Activated CD4-positive, alpha-beta T cell treated with anti-CD3 and anti-CD28 coated beads, Interleukin-2, amount 50 U/mL, for 4 hours (primary cell): ENCODE results near the gene RGS7.
"Not testable (repeated sequence)": the region's sequence is repeated elsewhere in the genome, so short reads cannot be mapped to it uniquely, and the experiment has no call there.

Experiments used
- DNase-seq, 2 experiments: peaks; one replicate each; pipeline ENCODE4 v3.0.0-alpha.2; 2020

Gene RGS7

DNA sequence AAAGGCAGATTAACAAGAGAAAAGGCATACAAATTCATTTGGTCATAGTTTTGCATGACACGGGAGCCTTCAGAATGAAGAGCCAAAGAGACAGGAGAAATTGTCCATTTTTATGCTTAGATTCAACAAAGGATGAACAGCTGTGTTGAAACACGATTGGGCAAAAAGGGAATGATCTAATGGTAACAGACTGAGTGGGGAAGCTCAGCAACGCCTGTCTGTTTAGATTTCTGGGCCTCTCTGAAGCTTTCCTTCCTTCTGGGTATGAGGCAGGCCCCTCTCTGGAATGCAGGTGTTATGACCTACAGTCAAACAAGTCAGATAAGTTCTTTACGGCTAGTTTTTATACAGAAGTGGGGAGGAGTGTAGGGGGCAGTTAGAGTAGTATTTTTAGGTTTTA is 154.6 kb downstream of the RGS7 start:
- no peak for DNase-seq

DNA sequence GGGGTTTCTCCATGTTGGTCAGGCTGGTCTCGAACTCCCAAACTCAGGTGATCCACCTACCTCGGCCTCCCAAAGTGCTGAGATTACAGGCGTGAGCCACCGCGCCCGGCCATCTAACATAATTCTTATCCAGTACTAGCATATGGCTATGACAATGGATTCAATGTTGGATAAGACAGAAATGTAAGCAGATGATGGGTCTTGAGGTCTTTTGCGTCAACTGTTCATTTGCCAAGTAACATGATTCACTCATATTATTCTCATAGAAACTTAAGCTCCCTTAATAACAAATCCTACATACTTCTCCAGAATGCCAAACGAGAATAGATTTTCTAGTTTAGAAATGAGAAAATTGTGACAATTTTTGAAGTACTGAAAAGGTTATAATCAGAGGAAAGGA is 170.3 kb downstream of the RGS7 start:
- DNase-seq = no peak

DNA sequence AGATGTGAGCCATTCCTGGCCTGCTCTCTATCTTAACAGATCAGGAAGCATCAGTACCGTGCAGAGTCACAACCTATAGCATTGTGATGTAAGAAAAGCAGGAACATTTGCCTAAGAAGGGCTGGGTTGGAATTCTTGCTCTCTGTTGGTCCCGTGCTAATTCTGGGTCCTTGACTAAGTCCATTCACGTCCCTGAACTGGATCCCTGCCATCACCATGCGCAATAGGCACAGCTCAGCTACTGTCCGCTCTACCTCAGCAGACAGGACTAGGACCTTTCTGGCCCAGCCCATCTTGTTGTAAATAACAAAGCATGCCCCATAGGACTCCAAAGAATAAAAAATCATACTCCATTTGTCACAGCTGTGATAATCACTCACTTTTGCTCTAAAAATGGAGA is 175.0 kb downstream of the RGS7 start:
- no peak for DNase-seq

DNA sequence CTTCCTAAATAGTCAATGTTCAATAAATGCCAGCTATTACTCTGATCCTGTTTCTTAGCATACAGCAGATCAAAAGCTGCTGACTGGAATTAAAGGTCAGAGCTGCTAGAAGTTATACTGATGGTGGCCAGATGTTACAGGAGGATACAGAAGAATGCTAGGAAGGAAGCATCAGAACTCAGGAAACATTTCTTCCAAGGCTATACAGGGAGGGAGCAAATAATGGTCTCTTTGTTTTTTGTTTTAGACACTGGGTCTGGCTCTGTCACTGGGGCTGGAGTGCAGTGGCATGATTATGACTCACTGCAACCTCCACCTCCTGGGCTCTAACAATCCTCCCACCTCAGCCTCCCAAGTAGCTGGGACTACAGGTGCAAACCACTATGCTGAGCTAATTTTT is 175.5 kb downstream of the RGS7 start:
- no peak for DNase-seq

DNA sequence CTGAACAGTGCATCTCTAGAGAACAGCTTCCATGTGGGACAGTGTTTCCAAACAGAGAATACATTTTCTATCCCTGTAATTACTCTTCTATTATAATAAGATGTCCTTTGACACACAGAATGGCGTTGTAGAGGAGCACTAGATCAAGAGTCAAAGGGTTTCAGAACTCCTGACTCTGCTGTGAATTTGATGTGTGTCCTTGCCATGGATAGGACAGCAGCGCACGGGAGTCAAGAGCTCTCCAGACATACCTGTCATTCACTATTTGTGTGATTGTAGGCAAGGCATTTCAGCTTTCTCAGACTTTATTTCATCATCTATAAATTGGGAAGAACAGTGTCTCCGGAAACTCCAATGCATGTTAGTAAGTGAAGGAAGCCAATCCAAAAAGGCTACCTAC is 176.4 kb downstream of the RGS7 start:
- DNase-seq = no peak

DNA sequence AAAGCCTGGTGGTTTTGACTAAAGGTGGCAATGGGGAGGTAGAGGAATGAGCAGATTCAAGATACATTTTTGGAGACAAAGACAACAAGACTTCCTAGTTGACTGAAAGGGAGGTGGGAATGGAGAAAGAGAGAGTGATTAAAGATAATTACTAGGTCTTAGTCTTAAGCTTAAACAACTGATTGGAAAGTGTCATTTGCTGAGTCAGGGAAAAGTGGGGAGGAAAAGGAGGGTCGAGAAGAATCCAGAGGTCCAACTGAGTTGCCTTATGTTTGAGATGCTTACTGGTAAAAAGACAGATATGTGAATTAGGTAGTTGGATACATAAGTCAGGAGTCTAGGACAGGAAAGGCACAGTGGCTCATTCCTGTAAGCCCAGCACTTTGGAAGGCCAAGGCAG is 179.3 kb downstream of the RGS7 start:
- DNase-seq = no peak

DNA sequence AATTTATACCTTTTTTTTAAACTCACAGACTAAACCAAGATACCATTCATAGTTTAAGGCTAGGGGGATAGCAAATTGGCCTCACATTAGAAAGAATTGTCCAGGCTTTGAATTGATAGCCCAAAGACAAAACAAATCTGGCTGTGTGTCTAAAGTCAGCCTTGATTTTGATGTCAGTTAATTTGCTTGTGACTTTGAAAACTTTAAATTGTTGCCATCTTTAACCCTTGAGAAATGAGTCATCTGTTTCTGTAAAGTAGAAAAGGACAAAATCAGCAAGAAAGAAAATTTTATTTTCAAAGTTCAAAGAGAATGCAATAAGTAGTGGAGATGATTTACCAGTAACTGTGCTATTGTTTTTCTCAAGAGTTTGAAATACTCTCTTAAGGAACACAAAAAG is 184.5 kb downstream of the RGS7 start:
- DNase-seq = no peak

DNA sequence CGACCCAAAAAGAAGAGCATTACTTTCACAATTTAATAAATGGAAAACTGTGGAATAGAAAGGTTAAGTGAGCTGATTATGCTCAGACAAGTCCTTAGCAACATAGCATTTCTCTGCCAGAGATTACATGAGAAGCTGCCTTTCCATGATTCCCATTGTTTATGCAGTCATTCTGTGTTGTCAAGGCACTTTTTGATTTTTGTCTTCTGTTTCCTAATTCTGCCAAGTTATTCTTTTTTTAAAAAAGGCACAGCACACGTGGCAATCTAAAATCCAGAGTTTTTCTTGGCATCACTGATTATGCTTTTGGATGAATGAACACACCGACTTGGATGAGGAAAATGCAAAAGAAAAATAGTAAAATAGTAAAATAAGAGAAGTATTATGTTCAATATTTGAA is 185.0 kb downstream of the RGS7 start:
- no peak for DNase-seq

DNA sequence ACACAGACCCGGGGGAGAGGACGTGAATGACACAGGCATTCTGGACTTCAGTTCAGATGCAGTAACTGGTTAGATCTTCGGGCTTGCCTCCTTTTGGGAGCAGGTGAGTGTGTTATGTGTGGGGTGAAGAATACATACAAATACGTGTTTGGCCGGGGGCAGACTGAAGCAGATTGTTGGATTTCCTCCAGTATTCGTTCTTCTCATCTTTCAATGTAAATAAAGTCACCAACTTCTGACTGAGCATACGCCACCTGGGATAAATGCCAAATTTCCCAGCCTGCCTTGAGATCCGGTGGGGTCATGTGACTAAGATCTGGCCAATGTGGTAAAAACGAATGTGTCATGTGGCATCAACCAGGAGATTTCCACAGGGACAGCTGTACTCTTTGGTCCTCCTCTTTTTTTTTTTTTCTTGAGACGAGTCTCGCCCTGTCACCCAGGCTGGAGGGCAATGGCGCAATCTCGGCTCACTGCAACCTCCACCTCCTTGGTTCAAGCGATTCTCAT is 189.8 kb downstream of the RGS7 start:
- no peak for DNase-seq

DNA sequence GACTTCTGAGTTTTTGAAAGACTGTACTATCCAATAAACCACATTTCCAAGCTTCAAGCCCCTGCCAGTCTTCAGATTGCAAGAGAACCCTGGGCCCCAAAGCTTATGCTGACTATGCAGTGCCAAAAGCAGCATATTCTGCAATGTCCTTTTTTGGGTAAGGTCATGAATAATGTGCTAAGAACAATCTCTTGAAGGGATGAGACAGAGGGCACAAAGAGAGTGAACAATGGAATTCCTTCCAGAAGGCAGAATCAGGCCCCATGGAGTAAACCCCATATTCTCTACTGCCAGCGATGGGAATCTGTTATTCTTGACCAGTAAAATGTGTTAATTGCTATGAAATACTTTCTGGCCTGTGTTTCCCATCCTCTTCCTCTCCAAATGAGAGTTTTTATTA is 190.4 kb downstream of the RGS7 start:
- no peak for DNase-seq

DNA sequence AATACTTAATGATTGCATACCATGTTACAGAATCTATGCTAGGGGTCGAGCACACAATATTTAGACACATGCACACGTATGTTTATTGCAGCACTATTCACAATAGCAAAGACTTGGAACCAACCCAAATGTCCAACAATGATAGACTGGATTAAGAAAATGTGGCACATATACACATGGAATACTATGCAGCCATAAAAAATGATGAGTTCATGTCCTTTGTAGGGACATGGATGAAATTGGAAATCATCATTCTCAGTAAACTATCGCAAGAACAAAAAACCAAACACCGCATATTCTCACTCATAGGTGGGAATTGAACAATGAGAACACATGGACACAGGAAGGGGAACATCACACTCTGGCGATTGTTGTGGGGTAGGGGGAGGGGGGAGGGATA is 191.7 kb downstream of the RGS7 start:
- not testable (repeated sequence) for DNase-seq

DNA sequence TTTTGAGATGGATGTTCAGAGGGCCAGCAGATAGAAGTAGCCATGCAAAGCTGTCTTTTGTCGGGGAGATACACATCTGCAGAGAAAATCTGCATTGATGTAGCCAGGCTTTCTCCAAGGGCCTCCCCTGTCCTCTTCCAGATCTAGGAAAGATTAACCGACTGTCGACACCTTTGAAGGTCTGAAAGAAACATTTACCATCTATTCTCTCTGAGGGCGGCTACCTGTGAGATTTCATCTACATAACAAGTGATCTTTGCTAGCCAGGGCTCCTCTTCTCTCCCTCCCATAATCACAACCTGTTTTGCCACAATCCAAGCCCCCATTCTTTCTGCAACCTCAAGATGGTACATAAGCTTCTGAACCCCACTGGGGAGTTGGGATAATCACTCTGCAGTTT is 193.6 kb downstream of the RGS7 start:
- no peak for DNase-seq

DNA sequence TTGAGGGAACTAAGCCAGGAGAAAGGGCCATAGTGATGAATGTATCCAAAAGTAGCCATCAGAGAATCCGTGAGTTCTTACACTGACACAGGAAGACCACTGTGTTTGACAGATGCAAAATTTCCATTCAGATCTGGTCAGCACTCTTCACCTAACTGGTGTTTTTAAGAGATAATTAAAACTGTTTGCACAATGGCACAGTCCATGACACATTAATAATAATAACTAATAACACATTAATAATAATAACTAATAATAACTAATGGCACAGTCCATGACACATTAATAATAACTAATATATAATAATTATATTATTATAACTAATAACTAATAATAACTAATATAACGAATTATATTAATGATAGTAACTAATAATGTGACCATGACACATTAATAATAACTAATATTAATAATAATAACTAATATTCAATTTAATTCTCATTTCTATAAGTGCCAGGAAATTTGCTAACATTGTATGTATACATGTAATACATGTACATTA is 195.8 kb downstream of the RGS7 start:
- no peak for DNase-seq

DNA sequence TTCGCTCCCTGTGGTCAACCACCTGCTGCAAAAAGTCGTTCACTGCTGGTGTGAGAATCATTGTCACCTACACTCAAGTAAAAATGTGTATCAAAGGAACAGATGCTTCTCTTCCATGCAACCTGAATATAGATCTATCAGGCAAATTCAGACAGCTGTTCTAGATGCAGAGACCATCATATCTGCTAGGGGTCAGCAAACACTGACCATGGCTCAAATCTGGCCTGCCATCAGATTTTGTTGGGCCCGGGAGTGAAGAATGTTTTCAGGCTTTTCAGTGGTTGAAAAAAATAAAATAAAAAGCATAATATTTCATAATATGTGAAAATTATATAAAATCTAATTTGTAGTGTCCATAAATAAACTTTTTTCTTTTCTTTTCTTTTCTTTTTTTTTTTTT is 199.6 kb downstream of the RGS7 start:
- DNase-seq = no peak

DNA sequence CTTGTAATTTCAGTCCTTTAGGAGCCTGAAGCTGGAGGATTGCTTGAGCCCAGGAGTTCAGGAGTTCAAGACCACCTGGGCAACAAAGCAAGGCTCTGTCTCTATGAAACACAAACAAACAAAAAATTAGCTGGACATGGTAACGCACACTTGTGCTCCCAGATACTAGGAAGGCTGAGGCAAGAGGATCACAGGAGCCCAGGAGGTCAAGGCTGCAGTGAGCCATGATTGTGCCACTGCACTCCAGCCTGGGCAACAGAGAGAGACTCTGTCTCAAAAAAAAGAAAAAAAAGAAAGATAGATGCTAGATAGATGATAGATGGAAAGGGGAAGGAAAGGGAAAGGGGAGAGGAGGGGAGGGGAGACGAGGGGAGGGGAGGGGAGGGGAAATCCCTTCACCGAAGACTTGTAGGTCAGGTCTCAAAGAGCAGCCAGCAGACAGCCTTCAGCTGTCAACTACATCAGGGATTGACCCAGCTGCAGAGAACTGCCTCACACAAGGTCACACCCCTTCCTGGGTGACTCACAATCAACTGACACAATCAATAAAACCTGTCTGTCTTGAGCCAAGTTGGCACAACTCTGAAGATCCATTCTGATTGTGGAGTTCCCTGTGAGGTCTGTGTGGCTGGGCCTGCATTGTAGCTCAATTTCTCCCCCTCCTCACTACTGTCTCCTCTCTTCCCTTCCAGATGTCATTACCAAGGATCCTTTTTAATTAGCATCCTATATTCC is 200.6 kb downstream of the RGS7 start:
- DNase-seq = no peak

DNA sequence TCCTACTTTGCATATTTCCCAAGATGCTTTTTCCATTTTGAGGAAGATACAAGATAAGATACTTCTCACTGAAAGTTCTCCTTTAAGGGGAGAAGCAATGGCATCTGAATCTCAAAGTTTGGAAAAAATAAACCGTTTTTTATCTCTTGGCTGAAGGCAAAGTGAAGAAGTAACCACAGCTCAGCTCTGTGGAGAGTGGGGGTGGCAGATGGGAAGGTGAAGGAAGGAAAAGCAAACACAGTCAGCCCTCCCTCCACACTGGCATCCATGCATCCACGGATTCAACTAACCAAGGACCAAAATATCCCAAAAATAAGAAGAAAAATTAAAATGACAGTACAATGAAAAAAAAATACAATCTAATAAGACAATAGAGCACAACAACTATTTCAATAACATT is 211.1 kb downstream of the RGS7 start:
- DNase-seq = no peak

DNA sequence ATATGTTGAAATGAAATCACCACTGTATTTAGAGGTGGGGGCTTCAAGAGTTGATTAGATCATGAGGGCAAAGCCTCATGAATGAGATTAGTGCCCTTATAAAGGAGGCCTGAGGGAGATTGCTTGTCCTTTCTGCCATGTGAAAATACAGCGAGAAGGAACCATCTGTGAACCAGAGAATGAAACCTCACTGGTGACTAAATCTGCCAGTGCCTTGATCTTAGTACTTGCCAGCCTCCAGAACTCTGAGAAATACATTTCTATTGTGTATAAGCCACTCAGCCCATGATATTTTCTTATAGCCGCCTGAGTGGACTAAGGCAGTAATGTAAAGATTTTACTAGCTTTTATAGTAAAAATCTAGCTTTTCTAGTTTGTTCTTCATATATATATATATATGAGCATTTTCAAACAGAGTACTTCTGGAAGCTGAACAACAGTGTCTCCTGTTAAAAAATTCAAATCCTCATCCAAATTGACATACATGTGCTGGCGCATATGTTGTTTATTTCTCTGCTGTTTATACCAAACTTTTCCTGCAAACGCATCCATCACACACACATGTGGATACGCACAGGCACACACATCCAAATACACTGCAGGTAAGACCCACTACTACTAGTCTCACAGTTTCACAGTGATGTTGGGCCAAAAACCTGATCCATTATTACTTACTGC is 213.1 kb downstream of the RGS7 start:
- DNase-seq = no peak

DNA sequence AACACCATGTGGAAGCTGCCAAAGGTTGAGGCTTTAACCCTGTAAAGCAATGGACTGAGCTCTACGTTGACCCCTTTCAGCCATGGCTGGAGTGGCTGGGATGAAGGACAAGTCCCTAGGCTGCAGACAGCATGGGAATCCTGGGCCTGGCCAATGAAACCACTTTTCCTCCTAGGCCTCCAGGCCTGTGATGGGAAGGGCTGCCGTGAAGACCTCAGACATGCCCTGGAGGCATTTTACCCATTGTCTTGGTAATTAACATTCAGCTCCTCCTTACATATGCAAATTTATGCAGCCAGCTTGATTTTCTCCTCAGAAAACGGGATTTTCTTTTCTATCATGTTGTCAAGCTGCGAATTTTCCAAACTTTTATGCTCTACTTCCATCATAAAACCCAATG is 214.5 kb downstream of the RGS7 start:
- DNase-seq = no peak

DNA sequence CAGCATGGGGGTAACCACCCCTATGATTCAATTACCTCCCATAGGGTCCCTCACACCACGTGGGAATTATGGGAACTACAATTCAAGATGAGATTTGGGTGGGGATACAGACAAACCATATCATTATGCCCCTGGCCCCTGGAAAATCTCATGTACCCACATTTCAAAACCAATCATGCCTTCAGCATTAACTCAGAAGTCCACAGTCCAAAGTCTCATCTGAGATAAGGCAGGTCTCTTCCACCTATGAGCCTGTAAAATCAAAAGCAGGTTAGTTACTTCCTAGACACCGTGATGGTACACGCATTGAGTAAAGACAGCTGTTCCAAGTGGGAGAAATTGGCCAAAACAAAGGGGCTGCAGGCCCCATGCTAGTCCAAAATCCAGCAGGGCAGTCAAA is 215.4 kb downstream of the RGS7 start:
- not testable (repeated sequence) for DNase-seq

DNA sequence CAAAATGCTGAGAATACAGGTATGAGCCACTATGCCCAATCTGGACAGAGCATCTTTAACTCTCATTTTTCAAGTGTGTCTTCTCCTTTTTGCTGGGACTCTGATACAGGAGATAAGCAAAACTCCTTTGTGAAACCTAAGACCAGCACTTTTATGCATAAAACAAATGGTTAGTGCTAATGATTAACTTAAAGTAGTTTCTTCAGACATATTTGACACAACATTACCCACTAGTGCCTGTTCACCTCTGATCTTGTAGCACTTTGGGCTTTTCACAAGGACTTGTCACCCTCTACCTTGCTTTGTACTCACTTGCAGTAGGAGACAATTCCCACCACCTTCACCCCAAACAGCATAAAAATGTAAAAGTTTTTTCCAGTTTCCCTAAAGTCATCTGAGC is 216.3 kb downstream of the RGS7 start:
- DNase-seq = no peak

DNA sequence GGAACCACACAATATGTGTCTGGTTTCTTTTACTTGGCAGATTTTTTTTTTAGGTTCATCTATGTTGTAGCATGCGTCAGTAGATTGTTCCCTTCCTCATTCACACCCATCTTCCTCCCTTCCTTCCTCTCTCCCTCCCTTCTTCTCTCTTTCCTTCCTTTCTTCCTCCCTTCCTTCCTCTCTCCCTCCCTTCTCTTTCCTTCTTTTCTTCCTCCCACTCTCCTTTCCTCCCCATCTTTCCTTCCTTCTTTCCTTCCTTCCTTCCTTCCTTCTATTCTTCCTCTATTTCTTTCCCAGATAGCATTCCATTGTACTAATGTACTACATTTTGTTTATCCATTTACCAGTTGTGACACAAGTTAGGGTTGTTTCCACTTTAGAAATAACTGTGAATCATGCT is 218.0 kb downstream of the RGS7 start:
- no peak for DNase-seq

DNA sequence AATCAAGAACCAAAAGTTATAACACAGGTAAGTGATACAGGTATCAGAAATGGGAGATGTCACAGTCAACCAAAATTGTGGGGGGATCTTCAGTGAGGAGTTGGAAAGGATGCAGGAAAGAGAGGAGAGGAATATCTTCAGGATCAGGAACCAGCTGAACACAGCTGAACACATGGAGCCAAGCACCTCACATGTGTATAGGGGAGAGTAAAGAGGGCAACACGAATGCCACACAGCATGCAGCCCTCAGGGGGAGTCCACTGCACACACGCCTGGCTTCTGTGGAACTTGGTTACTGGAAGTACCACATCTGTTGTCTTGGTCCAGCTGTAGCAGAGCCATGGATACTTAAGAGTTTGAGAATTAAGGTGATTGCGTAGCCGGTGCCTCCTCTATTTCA is 218.8 kb downstream of the RGS7 start:
- no peak for DNase-seq

DNA sequence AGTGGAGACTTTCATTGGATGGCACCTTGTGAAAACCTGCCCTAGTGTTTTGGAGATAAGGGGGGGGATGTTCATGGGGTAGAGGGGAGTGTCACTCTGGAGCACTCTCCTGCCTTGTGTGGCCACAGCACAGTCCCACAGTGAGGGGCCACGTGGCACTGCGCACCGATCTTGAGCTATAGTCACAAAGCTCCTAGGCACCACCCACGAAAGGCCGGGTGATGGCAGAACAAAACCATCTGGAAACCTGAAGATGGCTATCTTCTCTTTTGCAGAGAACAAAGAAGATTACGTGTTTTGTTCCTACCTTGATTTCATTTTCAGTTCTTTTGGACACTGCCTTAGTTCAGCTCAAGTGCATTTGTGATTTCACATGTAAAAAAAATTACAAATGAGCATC is 220.6 kb downstream of the RGS7 start:
- DNase-seq = no peak

DNA sequence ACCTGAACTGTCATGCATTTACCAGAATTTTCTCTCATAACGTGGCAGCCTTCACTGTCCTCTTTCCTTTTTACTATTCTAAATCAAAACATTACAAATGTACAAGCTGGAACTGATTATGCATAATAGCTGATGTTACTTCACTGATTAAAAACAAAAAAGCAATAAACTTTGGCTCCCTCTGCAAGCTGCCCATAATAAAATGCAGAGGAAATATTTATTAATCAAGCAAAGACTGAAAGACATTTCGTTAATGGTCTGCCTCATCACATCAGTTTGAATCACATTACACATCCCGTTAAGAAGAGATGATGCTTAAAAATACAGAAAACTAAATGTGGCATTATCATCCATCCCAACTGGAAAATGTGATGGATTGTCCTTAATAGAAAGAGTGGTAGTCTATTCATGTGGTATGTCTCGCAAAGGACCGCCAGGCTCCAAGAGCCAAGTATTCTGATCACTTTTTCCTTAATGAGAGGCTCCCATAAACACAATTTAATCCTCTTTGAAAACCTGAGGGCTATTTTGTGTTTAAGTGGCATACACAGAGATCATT is 225.3 kb downstream of the RGS7 start:
- DNase-seq = no peak
